HG03045 (cell line): ENCODE measurements around the gene NPEPL1.

Experiments
- ATAC-seq: cut with Tn5 transposase; IDR thresholded peaks from one replicate; pipeline ENCODE4 v1.9.1; 2021; ENCODE audit warnings: mild to moderate bottlenecking, moderate library complexity; ENCODE audit not compliant: unreplicated experiment

The NPEPL1 gene

DNA sequence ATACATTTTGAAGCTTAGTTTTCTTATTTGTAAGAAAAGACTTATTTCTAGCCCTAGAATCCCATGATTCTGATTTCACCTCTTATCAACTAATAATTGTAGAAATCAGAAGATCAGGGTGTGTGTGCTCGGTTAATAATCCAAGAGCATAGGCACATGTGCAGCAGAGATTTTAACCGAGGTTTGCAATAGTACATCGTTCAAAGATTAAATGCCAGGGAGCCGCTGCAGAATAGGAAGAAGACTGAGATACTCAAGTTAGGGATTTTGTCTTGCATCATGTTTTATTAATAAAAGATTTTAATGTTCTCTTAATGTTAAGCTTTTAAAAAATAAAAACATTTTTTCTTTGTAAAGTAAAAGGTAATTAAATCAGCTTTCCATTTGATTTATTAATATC lies 34.6 kb upstream of the NPEPL1 start:
- no peak for ATAC-seq

- ATAC-seq, result no peak
Measured at GRCh38 chr20:58658760-58659159, 33.8 kb upstream of the NPEPL1 start.

GRCh38 chr20:58659841-58660240 lies 32.8 kb upstream of the NPEPL1 start:
- no peak for ATAC-seq

DNA sequence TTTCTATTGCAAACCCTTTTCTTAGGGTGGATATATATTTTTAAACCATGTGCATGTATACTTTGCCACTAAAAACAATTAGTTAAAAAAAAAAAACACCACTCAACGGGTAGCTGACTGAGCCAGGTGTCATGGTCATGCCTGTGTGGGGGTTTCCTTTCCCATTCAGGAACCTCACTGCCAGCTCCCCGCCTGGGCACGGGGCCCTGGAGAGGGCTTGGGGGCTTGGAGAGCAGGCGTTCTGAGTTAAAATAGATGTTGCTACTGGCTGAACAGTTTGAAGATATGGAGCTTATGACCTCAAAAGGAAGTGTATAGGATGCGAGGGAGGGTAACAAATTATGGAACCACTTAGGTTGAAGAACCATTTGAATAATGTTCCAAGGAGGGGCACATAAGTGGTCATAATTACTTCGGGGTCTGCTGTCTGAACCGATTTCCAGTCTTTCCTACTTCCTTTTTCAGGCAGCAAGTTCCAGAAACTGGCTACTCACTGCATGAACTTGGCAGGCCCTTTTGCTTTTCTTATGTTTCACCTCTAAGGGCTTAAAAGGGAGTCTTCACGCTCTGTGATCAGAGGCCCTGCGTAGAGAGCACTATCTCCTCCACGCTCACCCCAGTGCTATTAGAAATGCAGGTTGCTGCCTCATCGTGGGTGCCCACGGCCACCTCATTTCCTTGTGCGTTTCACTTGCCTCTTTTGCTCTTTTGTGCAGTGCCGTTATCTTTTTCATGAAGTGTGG lies 31.6 kb upstream of the NPEPL1 start:
- ATAC-seq, result no peak

- no peak for ATAC-seq
Measured at GRCh38 chr20:58661598-58662473, 30.8 kb upstream of the NPEPL1 start.

DNA sequence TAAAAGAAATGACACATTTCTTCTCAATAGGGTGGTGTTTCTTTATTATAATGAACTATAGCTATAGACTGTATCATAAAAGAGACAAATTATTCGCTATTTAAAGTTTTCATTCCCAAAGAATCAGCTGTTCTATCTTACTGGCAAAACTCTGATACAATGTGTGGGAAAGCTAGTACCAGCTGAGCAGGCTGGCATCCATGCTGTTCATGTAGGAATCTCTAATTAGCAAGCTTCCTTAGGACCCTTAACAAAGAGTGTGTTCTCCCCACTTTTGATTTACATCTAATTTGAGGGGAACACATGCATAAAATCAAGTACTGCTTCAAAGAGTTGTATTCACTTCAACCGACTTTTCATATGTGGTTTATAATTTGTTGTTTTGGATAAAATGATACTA lies 28.3 kb upstream of the NPEPL1 start:
- no peak for ATAC-seq

DNA sequence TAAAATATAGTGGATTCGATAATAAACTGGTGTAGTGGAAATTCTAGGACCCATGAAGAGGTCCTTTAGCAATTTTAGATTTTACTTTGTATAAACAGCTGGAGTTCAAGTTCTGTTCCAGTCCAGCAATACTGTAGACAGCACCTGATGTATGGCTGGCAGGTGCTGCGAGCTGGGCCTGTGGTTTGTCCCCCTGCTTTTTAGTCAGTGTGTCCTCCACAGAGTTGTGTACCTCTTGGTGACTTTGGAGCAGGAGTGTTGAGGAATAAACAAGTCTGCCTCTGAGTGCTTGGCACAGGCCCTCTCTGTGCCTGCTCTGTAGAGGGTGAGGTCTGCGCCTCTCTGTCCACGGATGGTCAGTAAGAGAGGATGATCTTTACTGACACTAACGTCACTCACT lies 27.7 kb upstream of the NPEPL1 start:
- no peak for ATAC-seq

DNA sequence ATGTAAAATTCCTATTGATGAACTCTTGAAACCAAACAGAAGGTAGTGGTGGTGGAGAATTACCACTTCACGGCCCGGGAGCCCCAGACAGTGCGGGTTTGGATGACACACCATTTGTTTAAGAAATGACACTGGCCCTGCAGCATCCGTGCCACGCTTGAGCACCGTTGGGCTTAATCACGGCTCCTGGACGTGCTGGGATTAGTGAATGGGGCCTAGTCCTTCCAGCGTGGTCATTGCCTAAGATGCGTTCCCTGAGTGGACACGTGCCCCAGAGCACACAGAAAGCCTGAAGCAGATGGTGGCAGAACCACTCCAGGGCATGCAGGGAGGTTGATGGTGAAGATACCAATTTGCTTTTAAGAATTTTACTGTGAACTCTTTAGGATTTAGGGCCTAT lies 27.0 kb upstream of the NPEPL1 start:
- no peak for ATAC-seq

- no peak for ATAC-seq
Measured at GRCh38 chr20:58666702-58667101, 25.9 kb upstream of the NPEPL1 start.

DNA sequence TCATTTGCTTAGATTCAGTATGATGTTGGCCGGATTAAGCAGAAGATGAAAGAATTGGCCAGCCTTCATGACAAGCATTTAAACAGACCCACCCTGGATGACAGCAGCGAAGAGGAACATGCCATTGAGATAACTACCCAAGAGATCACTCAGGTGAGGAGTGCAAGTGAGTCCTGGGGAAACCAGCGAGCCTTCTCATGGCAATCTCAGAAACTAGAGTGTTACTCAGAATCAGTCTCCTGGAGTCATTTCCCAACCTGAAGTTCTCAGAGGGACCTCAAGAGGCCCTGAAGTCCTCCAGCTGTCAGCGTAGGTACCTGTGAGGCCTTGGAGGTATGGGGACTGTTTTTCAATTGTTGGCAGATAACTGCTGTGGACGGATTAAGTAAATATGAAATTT lies 24.6 kb upstream of the NPEPL1 start:
- ATAC-seq, result no peak

- no peak for ATAC-seq
Measured at GRCh38 chr20:58668901-58669286, 23.7 kb upstream of the NPEPL1 start.

DNA sequence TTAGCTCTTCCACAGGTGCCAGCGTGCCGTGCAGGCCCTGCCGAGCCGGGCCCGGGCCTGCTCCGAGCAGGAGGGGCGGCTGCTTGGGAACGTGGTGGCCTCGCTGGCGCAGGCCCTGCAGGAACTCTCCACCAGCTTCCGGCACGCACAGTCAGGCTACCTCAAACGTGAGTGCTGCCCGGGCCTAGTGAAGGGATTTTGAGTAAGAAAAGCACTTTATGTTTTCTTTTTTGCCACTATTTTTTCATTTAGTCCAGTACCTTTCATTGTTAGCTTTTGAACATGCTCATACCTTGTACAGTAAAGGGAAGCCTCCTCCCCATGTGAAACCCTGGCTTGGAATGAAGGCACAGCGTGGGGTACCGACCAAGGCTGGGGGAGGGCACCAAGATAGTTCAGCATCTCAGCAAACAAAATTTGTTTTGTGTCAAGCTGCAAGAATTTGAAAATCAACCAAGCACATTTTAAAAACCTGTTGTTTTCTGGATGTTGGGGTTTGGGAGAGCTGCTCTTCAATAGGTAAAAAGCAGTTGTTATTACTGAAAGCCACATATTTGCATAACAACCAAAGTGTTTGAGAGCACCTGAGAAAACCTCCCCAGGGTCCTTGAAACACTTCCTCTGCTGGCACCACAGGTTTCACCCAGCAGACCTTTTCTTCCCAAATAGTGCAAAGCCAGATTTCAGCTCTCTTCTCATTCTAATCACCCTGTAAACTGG lies 23.2 kb upstream of the NPEPL1 start:
- ATAC-seq, result peak; percentile 56

DNA sequence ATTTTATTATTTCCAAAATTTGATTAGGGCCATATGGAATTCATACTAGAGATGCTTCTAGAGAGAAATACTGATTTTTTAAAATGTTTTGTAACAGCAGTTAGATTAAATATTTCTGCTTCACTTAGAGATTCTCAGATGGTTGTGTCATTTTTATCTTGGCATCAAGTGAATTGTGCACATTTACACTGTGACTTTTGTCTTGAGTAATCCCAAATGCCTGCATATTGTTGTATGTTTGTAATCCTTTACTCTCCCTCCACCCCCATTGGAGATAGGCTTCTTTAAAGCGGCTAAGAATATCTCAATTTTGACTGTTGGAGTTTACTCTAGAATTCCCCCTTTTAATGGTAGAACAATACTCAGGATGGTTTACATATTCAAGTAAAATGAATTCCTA lies 22.5 kb upstream of the NPEPL1 start:
- ATAC-seq, result no peak

DNA sequence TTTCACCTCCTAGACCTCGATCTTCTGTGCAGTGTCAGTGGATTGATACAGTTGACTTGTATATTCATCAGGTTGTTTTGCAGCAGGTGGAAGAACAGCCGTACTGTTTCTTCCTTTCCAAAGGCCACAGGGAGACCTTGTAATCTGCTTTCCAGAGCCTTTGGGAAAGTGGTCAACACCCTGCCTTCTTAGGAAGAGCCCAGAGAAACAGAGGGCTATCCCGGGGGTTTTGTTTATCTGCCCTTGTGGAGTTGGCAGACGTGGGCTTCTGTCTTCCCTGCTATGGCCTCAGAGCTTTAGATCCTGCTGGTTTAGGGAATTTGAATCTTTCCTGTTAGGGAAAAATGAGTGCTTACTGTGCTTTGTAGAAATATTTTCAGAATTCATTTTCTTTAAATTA lies 21.9 kb upstream of the NPEPL1 start:
- ATAC-seq, result no peak

- ATAC-seq, result no peak
Measured at GRCh38 chr20:58673119-58673518, 19.5 kb upstream of the NPEPL1 start.

DNA sequence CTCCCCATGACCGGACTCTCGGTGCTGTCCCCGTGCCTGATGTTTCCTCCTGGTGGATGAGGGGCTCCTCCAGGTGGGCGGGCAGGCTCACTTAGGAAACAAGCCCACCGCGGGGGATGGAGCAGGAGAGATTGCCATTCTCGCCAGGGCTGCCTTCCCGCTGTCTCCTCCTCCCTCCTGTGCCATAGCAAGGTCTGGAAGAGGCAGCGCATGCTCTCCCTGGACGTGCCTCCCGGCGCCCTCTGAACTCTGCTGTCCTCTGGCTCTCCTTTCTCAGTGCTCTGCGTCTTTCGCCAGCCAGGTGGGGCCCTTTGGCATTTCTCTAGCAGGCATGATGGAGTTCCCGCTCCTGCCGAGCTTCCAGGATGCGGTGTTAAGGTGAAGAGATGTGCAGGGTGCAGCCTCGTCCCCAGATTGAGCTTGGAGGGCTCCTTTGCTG lies 17.4 kb upstream of the NPEPL1 start:
- ATAC-seq, result no peak

DNA sequence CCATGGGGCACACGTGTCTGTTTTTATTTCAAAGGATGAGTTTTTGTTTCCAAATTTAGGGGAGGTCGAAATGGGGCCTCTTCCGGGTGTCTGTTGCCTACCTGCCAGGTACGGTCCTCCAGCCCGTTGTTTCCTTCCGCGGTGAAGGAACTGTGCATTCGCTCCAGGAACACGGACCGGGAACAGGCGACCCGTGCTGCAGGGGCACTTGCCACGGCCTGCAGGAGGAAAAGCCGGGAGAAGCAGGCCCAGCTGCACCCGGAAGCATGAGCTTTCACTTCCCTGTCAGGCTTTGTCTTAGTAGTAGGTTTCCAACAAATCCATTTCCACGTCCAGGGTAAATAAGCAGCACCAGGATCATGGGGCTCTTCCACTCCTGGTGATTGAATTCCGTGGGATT lies 17.0 kb upstream of the NPEPL1 start:
- ATAC-seq, result no peak

GRCh38 chr20:58676161-58676560 lies 16.4 kb upstream of the NPEPL1 start:
- no peak for ATAC-seq

DNA sequence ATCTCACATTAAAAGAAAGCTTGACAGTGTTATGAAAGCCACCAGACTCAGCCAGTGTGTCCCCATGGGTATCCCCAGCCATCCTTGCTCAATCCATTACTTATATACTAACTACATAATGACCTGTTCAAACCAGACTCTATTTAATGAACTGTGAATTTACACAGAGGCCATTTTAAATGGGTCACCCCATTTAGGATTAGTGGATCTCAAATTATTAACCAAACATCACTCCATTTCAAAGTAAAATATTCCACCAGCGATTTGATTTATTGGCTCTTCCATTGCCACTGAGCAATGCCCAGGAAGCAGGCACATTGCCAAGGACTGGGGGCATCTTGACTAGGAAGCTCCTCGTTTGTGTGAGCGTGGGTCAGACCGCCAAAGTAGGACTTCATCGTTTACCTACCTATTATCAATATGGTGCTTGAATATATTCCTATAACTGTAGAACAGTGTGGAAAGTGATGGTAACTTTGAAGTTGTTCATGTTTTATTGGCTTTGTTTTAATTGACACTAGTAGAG lies 15.5 kb upstream of the NPEPL1 start:
- no peak for ATAC-seq

DNA sequence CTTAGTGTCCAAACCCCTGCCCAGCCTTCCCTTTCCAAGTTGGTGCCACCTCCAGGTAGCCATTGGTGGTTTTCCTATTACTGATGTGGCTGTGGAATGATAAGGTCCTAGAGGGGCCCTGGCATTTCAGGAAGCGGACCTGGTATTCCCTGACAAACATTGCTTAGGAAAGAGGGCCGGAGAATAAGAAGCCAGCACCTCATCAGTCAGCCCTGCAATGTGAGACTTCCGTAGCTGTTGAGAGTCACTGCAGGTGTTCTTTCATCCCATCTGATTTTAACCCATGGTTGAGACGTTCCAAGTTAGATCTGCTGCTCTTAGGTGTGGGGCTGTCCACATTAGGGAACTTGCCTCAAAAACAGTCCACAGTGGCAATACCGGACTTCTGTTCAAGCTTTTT lies 14.8 kb upstream of the NPEPL1 start:
- no peak for ATAC-seq

DNA sequence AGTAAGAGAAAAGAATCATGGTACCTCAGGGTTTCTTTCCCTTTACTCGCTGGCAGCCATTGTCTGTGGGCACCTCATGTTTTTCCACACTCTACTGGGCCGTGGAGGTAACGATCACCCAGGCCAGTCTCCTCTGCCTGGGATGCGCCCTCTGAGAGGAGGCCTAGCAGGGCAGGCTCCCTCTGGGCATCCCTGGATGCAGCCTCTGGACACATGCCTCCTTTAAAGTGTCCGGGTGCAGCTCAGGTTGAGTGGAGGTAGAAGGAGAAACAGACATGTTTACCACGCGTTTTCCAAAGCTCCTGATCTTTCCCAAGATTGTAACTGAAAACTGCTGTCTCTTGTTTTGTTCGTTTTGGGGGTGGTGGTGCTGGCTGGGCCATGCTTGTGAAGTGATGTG lies 13.8 kb upstream of the NPEPL1 start:
- ATAC-seq, result no peak
